Gastrocnemius medialis (tissue), 4 donors: ENCODE measurements around the gene FRRS1L.

Experiments used
- POLR2A ChIP-seq, 2 donors: fragments of 450-650 bp; IDR thresholded peaks; one replicate each; pipeline ENCODE4 v1.6.1; 2017; ENCODE audit warnings: antibody characterized with exemption in 2 of 2, mild to moderate bottlenecking in 2 of 2, moderate library complexity in 2 of 2
- TF ChIP-seq, protein P1 (sequence below), 5 experiments: fragments of 450-650 bp in 3 of 5; fragments of 200-600 bp in 2 of 5; sonication (generic) in 2 of 5; IDR thresholded peaks in 4 of 5; conservative IDR thresholded peaks in 1 of 5; 1 replicate in 4 of 5; 2 replicates in 1 of 5; pipeline ENCODE4 v1.5.1; 2016 to 2019; ENCODE audit warnings: antibody characterized with exemption in 5 of 5, mild to moderate bottlenecking in 3 of 5, moderate library complexity in 3 of 5

DNA sequence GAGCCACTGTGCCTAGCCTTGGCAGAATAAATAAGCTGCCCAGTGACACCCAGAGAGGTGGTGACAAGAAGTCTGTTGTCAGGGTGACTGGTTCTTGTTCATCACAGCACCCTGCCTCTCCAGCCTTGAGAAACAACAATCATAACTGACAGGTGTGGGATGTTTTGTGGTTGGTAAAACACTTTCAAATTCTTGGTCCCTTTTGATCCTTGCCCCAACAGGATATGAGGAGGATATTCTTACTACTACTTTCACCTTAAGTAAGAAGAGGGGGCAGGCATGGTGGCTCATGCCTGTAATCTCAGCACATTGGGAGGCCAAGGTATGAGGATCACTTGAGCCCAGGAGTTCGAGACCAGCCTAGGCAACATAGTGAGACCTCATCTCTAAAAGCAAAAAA is 14.2 kb upstream of the FRRS1L start:
- TF ChIP-seq, protein P1, sequence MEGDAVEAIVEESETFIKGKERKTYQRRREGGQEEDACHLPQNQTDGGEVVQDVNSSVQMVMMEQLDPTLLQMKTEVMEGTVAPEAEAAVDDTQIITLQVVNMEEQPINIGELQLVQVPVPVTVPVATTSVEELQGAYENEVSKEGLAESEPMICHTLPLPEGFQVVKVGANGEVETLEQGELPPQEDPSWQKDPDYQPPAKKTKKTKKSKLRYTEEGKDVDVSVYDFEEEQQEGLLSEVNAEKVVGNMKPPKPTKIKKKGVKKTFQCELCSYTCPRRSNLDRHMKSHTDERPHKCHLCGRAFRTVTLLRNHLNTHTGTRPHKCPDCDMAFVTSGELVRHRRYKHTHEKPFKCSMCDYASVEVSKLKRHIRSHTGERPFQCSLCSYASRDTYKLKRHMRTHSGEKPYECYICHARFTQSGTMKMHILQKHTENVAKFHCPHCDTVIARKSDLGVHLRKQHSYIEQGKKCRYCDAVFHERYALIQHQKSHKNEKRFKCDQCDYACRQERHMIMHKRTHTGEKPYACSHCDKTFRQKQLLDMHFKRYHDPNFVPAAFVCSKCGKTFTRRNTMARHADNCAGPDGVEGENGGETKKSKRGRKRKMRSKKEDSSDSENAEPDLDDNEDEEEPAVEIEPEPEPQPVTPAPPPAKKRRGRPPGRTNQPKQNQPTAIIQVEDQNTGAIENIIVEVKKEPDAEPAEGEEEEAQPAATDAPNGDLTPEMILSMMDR (IDR thresholded peaks at IDR 0.05 in 4 of 5, conservative IDR thresholded peaks at IDR 0.05 in 1 of 5) = no peak
- no peak for TF ChIP-seq POLR2A (IDR thresholded peaks at IDR 0.05)
